Umbilical cord (tissue), 2 donors: ENCODE results near the gene FRAT1. TPM values are rescaled to one million over a fixed set of nuclear protein-coding genes. Genes with fewer than 3 reads are reported as not detected.
"Not testable (repeated sequence)": the region's sequence is repeated elsewhere in the genome, so short reads cannot be mapped to it uniquely, and the experiment has no call there.

Source experiments
- DNase-seq: peaks from one replicate; pipeline ENCODE4 v3.0.0-alpha.2; 2015; ENCODE audit warnings: low spot score
- total RNA-seq: library from RNA; depleted of rRNA; stranded (reverse); fragments of >200 nt; gene quantifications from one replicate; pipeline ENCODE4 v1.2.3, GENCODE V29; 2014; ENCODE audit warnings: low replicate concordance; ENCODE audit not compliant: insufficient read depth

Gene FRAT1
- total RNA-seq, 1 donor from 2014 or later: 4.1 TPM

DNA sequence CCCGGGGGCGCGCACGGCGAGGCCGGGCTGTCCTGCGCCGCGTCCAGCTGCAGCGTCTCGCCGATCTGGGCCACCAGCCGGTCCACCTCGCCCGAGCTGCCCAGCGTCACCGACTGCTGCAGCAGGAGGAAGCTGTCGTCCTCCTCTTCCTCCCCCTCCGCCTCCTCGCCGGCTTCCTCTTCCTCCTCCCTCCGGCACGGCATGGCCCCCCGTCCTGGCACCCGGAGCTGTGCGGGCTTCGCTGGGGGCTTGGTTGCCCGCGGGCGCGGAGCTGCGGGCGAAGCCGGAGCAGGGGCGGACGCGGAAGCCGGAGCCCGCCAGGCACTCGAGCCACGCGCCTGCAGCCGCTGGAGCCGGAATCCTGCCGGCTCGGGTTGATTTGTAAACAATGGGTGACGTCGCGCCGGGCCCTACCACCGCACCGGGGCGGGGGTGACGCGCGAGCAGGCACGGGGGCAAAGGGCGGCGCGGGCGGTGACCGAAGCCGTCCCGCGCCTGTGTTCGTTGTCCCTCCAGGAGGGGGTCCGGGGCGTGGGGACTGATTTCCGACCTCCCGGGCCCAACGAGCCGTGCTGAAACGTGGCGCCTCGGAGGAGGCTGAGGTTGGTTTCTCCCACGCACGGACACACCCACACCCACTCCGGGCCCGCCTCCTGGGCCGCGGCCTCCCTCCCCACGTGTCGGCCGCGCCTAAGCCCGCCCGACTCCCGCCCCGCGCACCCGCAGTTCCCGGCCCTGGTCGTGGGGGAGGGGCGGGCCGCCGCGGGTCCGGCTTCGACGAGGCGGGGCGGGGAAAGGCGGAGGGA, 15.5 kb downstream of the FRAT1 start, which contains the start of gene FRAT2:
FRAT2 (minus strand) TSS at position 360 of the 806 bp plus-strand sequence; CDS start at position 203, 157 bp downstream.
- DNase-seq: peak; percentile 94

DNA sequence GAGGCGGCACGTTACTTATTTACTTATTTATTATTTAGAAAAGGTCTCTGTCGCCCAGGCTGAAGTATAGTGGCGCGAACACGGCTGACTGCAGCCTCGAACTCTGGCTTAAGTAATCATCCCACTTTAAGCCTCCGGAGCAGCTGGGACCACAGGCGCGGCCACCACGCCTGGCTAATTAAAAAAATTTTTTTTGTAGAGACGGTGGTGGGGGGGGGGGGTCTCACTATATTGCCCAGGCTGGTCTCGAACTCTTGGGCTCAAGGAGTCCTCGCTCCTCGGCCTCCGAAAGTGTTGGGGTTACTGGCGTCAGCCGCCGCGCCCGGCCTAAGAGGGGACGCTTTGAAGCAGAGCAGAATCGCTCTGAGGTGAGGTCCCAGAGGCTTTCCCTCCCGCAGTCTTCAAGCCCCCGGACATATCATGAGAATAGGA, 16.1 kb downstream of the FRAT1 start:
- no peak for DNase-seq

DNA sequence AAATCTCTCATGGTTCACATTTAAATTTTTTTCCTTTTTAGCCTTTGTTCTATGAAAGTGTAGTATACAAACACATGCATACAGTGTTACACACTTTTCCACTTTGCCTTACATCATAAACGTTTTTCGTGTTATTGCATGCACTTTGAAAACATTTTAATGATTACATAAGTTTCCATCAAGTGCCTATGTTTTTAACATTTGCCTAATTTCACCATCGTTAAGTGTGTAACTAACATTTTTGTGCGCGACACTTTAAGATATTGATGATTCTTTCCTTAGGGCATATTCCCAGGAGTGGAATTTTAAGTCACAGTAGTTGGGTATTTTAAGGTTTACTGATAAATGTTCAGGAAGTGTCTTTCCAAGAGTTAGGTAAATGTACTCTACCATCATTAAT, 16.9 kb downstream of the FRAT1 start:
- no peak for DNase-seq

DNA sequence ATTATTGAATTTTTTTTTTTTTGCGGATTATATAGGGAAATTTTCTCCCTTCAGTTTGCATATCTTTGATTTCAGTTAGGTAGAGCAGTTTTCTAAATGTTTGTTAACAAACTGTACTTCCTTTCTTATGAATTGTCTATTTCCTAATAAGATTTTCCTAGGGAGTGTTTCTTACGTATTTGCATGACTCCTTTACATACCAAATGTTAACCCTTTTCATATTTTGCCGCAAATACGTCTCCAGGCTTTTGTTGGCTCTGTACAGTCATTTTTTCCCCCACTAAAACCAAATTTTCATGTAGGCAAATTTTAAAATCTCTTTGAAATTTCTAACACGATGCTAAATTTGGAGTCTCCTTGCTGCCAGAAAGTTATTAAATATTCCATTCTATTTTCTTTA, 17.4 kb downstream of the FRAT1 start:
- DNase-seq: no peak

DNA sequence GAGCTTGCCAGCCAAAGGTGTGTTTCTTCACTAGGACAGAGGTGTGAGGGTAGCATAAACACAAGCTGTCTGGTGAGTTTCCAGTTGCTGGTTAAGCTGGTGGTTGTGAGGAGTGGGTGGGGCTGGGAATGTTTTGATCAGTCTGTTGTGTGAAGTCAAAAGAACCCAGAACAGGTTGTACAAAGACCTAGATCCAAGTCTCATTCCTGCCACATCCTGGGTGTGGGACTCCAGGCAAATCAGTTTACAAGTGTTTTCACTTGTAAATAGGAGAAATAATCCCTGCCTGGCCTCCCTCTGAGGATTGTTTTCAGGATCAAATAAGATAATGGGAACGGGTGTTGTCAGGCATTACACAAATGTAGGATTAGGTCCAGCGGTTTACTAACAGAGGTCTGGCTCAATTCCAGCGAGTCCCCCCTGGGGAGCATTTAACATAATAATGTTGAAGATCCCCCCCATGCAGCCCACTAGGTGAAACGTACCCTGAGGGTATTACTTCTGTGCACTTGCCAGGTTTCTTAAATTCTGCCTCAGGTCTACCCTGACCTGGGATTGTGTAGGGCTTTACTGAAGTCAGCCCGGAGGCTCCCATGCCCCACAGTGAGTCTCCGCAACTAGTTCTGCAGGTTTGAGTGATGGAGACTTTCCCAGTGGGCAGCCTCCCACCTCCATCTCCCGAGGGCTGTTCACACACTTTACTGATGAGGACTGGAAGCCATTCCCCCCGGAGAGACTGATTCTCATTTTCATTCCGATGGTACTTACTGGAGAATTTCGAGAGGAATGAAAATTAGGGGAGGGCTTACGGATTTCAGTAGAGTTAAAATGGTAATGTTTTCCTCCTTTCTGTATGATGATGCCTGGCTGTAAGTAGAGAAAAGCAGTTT, 18.1 kb downstream of the FRAT1 start:
- peak; percentile 45 for DNase-seq

DNA sequence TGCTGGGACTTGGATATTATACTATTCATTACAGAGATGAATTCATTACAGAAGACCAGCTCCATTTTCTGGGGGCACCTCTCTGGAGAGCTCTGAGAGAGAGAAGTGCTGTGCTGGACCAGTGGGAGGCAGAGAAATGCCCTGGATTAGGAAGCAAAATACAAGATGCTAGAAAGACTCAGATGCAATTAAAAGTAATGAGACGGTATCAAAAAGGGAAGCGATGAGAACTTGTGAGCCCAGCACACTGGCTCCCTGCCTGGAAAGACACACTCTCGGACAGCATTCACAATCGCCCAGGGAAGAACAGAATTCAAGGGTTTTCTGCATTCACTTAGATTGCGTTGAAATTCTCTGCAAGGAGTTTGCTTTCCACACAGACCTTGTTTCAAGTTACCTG, 19.0 kb downstream of the FRAT1 start:
- DNase-seq: no peak

- no peak for DNase-seq
Measured at GRCh38 chr10:97341416-97341815, 22.3 kb downstream of the FRAT1 start.

- not testable (repeated sequence) for DNase-seq
Measured at GRCh38 chr10:97343664-97344063, 24.6 kb downstream of the FRAT1 start.

DNA sequence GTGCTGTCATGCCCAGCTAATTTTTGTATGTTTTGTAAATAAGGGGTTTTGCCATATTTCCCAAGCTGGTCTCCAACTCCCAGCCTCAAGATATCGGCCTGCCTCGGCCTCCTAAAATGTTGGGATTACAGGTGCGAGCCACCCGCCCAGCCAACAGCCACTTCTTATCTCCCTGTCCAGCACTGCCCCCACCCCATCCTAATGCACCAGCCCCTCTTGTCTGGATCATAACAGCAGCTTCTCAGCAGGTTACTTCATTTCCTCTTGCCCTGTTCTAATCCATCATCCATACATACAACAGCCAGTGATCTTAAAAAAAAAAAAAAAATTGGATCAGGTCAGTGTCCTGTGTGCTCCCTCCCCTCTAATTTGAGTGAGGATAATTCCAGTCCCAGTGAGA, 28.2 kb downstream of the FRAT1 start:
- no peak for DNase-seq

DNA sequence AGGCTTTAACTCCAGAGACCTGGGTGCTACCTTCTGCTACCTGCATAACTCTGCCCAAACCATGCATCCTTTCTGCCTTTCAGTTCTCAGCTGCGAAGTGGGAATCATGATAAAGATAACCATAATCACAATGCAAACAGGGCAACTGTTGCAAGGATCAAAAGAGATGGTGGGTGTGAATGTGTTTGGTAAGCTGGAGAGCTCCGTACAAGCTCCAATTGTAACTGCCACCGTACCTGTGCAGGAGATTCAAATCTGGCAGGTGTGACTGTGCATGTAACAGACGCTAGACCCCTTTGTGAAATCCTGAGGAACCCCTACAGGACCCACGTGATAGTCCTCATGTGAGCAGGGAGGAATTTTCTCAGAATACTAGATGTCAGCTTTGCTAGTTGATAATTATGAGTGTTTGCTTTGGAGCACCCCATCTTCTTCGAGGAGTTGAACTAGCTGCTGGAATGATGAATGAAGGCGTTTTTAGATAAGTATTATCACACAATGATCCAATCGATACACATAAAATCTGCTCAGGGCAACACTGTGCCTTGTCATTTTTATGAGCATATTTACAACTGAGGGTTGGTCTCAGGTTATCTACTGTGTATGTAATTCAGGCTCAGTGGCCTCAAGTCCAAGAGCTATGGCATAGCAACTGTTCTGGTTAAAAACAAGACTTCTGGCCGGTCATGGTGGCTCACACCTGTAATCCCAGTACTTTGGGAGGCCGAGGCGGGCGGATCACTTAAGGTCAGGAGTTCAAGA, 30.9 kb downstream of the FRAT1 start:
- no peak for DNase-seq

GRCh38 chr10:97353945-97354344, 34.9 kb downstream of the FRAT1 start:
- no peak for DNase-seq

GRCh38 chr10:97355571-97355975, 36.5 kb downstream of the FRAT1 start:
- no peak for DNase-seq

- DNase-seq: no peak
Measured at GRCh38 chr10:97356318-97356914, 37.3 kb downstream of the FRAT1 start.

GRCh38 chr10:97356918-97357317, 37.8 kb downstream of the FRAT1 start:
- no peak for DNase-seq

DNA sequence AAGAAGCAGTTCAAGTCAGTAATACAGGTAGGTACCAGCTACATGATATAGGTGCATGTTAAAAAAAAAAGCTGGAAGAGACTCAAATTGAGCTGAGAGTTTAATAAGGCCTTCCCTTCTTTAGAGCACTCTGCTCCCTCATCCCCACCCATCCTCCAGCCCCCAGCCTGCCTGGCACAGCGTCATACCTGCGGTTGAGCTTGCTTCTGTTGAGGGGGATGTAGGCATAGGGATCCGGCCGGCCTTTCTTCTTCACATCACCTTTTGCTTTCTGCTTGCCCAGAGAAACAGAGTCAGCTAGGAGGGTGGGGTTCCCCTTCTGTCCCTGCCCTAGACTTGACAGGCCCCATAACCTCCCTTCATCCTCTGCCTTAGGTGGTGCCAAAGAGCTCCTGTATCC, 39.3 kb downstream of the FRAT1 start:
- DNase-seq: no peak

- DNase-seq: no peak
Measured at GRCh38 chr10:97358781-97359180, 39.7 kb downstream of the FRAT1 start.

DNA sequence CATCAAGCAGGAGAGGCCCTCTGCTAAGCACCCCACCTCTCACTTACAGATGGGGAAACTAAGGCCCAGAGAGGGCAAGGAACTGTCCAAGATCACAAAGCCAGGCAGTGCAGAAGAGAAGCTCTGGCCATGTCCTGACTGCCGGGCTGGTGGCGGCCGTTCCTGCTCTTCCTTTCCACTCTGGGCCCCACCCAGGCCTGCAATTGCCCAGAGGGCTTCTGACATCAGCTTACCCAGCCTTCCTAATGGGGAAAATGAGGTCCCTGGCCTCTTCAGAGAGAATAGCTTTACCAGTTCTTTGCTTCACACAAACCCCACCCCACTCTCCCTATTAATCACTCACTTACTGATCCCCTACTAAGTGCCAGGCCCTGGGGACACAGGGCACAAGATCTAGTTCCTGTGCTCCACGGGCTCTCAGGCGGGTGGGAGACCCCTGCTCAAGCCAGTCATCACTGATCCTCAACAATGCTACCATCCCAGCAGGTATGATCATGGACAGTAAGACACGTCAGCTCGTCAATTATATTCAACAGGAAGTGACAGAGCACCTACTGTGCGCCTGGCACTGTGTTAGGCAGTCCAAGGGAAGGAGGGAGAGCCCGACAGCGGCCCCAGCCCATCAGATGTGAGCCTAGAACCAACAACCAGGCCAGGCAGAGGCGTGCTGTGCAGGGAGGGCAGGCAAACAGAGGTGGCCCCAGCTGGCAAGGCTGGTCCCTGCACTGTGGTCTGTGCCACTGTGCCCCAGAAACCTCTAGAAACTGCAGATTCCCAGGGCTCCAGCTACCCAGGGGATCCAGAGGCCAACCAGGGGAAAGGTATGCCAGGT, 41.9 kb downstream of the FRAT1 start:
- no peak for DNase-seq

DNA sequence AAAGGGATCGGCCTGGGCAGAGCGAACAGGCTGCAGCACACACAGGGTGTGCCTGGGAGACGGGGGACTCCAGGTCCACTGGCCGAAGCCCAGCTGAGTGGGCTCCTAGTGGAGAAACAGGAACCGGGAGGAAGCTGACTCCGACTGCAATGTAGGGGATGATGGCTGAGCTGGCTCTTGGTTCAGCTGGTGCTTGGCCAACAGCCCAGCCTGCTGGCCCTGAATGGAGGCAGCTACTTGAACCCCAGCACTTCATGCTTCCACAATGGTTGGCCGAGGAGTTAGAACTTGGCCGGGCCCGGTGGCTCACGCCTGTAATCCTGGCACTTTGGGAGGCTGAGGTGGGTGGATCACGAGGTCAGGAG, 42.4 kb downstream of the FRAT1 start:
- DNase-seq: no peak

DNA sequence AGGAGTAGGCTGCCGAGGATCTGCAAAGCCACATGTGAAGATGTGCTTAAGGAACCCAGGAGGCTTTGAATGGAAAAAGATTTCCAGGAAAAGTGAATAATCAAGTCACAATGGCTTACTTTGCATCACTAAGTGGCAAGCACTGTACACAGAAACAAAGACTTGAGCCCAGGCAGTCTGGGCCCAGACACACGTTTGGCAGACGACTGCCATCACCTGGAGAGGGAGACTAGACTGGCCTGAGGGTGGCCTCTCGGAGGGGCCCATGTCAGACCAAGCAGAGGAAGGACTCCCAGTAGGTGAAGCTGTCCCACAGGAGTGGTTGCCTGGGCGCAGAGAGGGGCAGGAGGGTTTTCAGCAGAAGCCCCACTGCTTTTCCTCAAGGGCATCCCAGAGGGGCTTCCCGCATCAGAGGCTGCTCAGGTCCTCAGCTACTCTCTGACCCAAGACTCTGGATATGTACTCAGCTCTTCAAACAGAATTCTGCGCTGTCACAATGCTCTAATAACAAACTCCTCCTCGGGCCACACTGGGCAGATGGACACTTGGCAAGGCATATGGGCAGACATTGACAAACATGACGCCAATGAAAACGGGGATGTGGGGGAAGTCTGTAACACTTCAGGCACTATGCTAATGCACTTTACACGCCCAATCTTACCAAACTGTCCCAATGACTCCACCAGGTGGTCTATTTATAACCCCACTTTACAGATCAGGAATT, 43.4 kb downstream of the FRAT1 start:
- DNase-seq: no peak

DNA sequence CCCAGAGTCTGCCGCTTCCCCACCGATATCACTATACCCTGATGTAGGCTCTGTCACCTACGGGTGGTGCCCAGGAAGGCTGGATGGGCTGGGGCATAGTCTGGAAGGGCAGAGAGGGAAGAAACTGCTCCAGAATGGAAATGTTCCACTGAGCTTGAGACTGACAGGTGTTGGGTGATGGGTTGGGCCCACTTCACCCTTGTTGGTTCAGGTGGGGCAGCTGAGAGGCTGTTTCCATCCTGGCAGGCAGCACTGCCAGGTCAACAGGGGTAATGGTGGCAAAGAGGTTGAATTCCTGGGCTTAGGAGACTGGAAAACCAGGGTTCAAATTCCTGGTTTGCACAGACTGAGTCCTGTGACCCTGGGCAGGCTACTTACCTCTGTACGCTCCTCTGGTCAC, 44.0 kb downstream of the FRAT1 start:
- DNase-seq: no peak
